MM.1S (cell line): ENCODE data around the gene KIAA1549.

ENCODE experiments used
- DNase-seq: peaks from one replicate; pipeline ENCODE4 v3.0.0-alpha.2; 2015
- H2AFZ ChIP-seq: fragments of 300-600 bp; sonication (generic); 2 replicates; pipeline ENCODE4 v1.6.0; 2016; ENCODE audit warnings: antibody characterized with exemption, low read length
- H3F3A ChIP-seq: fragments of 300-600 bp; sonication (generic); 2 replicates; pipeline ENCODE4 v1.6.1; 2016; ENCODE audit warnings: mild to moderate bottlenecking, antibody characterized with exemption, low read length, moderate library complexity, mixed read lengths; ENCODE audit not compliant: insufficient read depth
- H3K27ac ChIP-seq: fragments of 300-600 bp; sonication (generic); 2 replicates; pipeline ENCODE4 v1.5.1; 2016; ENCODE audit warnings: mild to moderate bottlenecking, low read length
- H3K27me3 ChIP-seq: fragments of 300-600 bp; sonication (generic); replicated peaks from 2 replicates; pipeline ENCODE4 v1.6.0; 2016; ENCODE audit warnings: low read length; ENCODE audit not compliant: insufficient read depth
- H3K36me3 ChIP-seq: fragments of 300-600 bp; sonication (generic); replicated peaks from 2 replicates; pipeline ENCODE4 v1.6.1; 2016; ENCODE audit warnings: mild to moderate bottlenecking, low read length, mixed read lengths; ENCODE audit not compliant: insufficient read depth
- H3K4me1 ChIP-seq: fragments of 300-600 bp; sonication (generic); 2 replicates; pipeline ENCODE4 v1.6.1; 2016; ENCODE audit warnings: low read length, mixed read lengths
- H3K4me2 ChIP-seq: fragments of 300-600 bp; sonication (generic); 2 replicates; pipeline ENCODE4 v1.6.0; 2016; ENCODE audit warnings: low read depth, low read length
- H3K4me3 ChIP-seq: fragments of 300-600 bp; sonication (generic); 2 replicates; pipeline ENCODE4 v1.5.1; 2016; ENCODE audit warnings: low read length, mixed read lengths
- H3K79me2 ChIP-seq: fragments of 300-600 bp; sonication (generic); 2 replicates; pipeline ENCODE4 v1.6.1; 2016; ENCODE audit warnings: mixed run types, low read length, mixed read lengths
- H3K9ac ChIP-seq: fragments of 300-600 bp; sonication (generic); 2 replicates; pipeline ENCODE4 v1.6.1; 2016; ENCODE audit warnings: low read length, mixed read lengths
- H3K9me2 ChIP-seq: fragments of 300-600 bp; sonication (generic); replicated peaks from 2 replicates; pipeline ENCODE4 v1.6.1; 2016; ENCODE audit warnings: mild to moderate bottlenecking, low read length, mixed read lengths; ENCODE audit not compliant: insufficient read depth
- H3K9me3 ChIP-seq: fragments of 300-600 bp; sonication (generic); replicated peaks from 2 replicates; pipeline ENCODE4 v1.6.1; 2016; ENCODE audit warnings: mild to moderate bottlenecking, low read length, mixed read lengths; ENCODE audit not compliant: insufficient read depth
- H4K20me1 ChIP-seq: fragments of 300-600 bp; sonication (generic); 2 replicates; pipeline ENCODE4 v1.6.1; 2016; ENCODE audit warnings: mild to moderate bottlenecking, low read length, moderate library complexity, mixed read lengths; ENCODE audit not compliant: insufficient read depth
- CTCF ChIP-seq: fragments of 300-600 bp; sonication (generic); IDR thresholded peaks from 2 replicates; pipeline ENCODE4 v1.5.1; 2016; ENCODE audit warnings: antibody characterized with exemption, low read length, mixed read lengths
- EZH2 ChIP-seq: fragments of 300-600 bp; sonication (generic); optimal IDR thresholded peaks from 2 replicates; pipeline ENCODE3; 2017; ENCODE audit warnings: low read depth, mild to moderate bottlenecking, antibody characterized with exemption, low read length, mixed read lengths
- EZH2phosphoT487 ChIP-seq: fragments of 300-600 bp; sonication (generic); IDR thresholded peaks from 2 replicates; pipeline ENCODE4 v1.6.1; 2018; ENCODE audit warnings: antibody characterized with exemption, low read length

KIAA1549 gene

GRCh38 chr7:138825049-138825721, 156.0 kb downstream of the KIAA1549 start:
- no peaks in the 10 kb centered on the region for H3K9me3 ChIP-seq
- no peak overlapping the region for H3K4me3 ChIP-seq
- no peak overlapping the region for H2AFZ ChIP-seq
- no peak overlapping the region for H3K4me2 ChIP-seq
- no peaks in the 10 kb centered on the region for H3K9me2 ChIP-seq
- no peaks in the 10 kb centered on the region for H3K79me2 ChIP-seq
- no peaks in the 10 kb centered on the region for H3K4me1 ChIP-seq
- H4K20me1 ChIP-seq, result no peaks in the 10 kb centered on the region
- no peak overlapping the region for H3K9ac ChIP-seq
- no peaks in the 10 kb centered on the region for H3F3A ChIP-seq
- no peak for TF ChIP-seq CTCF
- TF ChIP-seq EZH2, result no peak
- no peak for TF ChIP-seq EZH2phosphoT487
- H3K27ac ChIP-seq, result no peak overlapping the region
- DNase-seq, result no peak
- H3K36me3 ChIP-seq, result no peaks in the 10 kb centered on the region
- no peaks in the 10 kb centered on the region for H3K27me3 ChIP-seq

DNA sequence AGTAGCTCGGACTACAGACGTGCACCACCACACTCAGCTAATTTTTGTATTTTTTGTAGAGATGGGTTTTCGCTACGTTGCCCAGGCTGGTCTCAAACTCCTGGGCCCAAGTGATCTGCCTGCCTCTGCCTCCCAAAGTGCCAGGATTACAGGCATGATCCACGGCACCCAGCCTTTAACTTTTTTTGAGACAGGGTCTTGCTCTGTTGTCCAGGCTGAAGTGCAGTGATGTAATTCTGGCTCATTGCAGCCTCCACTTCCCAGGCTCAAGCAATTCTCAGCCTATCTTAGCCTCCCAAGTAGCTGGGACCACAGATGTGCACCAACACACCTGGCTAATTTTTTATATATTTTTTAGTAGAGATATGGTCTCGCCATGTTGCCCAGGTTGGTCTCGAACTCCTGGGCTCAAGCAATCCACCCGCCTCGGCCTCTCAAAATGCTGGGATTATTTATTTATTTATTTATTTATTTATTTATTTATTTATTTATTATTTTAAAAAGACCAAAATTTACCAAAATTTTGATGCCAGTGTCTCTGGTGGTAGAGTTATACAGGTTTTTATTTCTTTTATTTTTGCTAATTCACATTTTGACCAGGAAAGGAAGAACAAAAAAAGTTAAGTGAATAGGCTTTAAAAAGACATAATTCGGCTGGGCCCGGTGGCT, 158.2 kb downstream of the KIAA1549 start:
- Histone ChIP-seq H3F3A (no peaks in the 10 kb centered on the region), H3K27me3 (no peaks in the 10 kb centered on the region), H3K36me3 (no peaks in the 10 kb centered on the region), H3K9ac (no peak overlapping the region), H3K9me2 (no peaks in the 10 kb centered on the region), H3K4me3 (no peak overlapping the region), H3K9me3 (no peaks in the 10 kb centered on the region), H4K20me1 (no peaks in the 10 kb centered on the region), H3K4me2 (no peak overlapping the region), H3K27ac (no peak overlapping the region), H3K4me1 (no peaks in the 10 kb centered on the region), H2AFZ (no peak overlapping the region), H3K79me2 (no peaks in the 10 kb centered on the region)
- no peak for TF ChIP-seq CTCF
- DNase-seq, result no peak

DNA sequence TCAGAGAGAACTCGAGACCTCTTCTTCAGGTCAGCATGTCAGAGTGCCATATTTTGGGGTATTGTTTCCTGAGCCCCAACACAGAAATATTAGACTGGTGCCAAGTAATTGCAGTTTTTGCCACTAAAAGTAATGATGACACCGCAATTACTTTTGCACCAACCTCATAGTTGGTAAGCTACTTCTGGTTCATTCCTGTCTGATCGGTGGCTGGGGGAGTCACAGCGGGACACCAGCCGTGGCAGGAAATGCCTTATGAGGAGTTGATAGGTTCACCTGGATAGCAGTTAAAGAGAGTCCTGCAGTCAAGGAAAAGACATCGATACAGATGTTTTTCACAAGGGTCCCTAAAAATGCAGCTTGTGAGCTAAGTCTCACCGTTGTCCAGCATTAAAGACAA, 159.3 kb downstream of the KIAA1549 start:
- H3K4me1 ChIP-seq, result no peaks in the 10 kb centered on the region
- H3K36me3 ChIP-seq, result no peaks in the 10 kb centered on the region
- no peak overlapping the region for H3K9ac ChIP-seq
- no peaks in the 10 kb centered on the region for H3K9me2 ChIP-seq
- no peak for DNase-seq
- H3K9me3 ChIP-seq, result no peaks in the 10 kb centered on the region
- no peak overlapping the region for H3K27ac ChIP-seq
- H3K4me3 ChIP-seq, result no peak overlapping the region
- no peaks in the 10 kb centered on the region for H3K79me2 ChIP-seq
- no peaks in the 10 kb centered on the region for H4K20me1 ChIP-seq
- no peak overlapping the region for H2AFZ ChIP-seq
- no peak for TF ChIP-seq EZH2phosphoT487
- TF ChIP-seq CTCF, result no peak
- no peak for TF ChIP-seq EZH2
- no peaks in the 10 kb centered on the region for H3F3A ChIP-seq
- no peaks in the 10 kb centered on the region for H3K27me3 ChIP-seq
- no peak overlapping the region for H3K4me2 ChIP-seq
